GM12864 (cell line): Measurements from ENCODE around the gene FMNL2.

Experiments
- DNase-seq: peaks from one replicate; pipeline ENCODE4 v3.0.0-alpha.2; 2011; ENCODE audit warnings: low read depth
- H3K4me3 ChIP-seq: 2 replicates; pipeline ENCODE4 v1.5.1; 2011; ENCODE audit warnings: mild to moderate bottlenecking, low read depth, low read length, control low read depth
- TF ChIP-seq, protein P1 (sequence below): IDR thresholded peaks from 2 replicates; pipeline ENCODE4 v1.5.1; 2011; ENCODE audit warnings: low read depth, mild to moderate bottlenecking, moderate library complexity, low read length, control low read depth, inconsistent platforms; ENCODE audit errors: missing control alignments

FMNL2 gene

DNA sequence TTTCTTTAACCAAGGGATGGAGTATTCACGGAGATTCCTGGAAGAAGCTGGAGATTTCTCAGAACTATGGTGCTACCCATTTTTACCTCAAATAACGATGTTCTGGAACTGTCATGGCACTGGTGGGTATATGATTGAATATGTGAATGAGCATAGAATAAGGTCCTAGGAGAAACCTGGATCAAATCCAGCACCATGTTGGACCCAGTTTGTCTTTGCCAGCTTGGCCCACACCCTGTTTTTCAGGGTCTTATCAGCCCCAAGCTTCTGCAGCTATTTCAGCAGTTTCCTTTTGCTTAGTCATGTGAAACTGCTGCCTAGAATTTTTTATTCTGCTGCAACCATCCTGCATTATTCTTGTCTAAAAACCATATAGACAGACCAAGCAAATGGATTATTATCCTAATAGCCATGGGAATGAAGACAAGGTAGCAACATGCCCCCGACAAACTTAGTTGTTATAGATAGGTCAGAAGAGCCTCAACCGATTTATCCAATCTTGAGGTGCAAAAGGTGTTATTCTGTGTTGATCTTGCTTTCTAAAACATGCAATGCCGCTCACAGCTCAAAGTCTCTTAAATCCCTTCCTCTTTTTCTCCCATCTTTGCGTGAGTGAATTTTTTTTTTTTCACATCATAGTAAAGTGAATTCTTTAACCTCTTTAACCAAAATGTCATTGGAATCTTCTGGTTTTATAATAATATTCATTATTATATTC is 248.7 kb downstream of the FMNL2 start:
- DNase-seq: no peak
- H3K4me3 ChIP-seq: no peak overlapping the region
- TF ChIP-seq, protein P1, sequence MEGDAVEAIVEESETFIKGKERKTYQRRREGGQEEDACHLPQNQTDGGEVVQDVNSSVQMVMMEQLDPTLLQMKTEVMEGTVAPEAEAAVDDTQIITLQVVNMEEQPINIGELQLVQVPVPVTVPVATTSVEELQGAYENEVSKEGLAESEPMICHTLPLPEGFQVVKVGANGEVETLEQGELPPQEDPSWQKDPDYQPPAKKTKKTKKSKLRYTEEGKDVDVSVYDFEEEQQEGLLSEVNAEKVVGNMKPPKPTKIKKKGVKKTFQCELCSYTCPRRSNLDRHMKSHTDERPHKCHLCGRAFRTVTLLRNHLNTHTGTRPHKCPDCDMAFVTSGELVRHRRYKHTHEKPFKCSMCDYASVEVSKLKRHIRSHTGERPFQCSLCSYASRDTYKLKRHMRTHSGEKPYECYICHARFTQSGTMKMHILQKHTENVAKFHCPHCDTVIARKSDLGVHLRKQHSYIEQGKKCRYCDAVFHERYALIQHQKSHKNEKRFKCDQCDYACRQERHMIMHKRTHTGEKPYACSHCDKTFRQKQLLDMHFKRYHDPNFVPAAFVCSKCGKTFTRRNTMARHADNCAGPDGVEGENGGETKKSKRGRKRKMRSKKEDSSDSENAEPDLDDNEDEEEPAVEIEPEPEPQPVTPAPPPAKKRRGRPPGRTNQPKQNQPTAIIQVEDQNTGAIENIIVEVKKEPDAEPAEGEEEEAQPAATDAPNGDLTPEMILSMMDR: no peak

DNA sequence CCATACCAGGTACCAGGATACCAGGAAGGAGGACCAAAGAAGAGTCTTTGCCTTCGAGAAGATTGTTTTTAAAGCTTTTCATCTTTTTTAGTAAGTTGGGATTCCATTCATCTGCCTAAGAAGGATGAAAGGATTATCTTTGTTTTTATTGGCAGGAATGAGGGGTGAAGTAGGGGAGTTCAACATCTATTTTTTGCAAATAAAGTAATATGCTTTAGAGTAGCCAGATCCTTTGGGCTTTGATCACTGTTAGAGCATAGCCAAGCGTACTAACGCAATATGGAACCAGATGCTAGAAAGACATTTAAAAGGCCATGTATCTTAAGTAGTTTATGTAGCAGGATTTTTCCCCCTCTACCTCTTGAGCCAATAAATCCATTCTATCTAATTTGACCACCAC is 249.3 kb downstream of the FMNL2 start:
- no peak overlapping the region for H3K4me3 ChIP-seq

DNA sequence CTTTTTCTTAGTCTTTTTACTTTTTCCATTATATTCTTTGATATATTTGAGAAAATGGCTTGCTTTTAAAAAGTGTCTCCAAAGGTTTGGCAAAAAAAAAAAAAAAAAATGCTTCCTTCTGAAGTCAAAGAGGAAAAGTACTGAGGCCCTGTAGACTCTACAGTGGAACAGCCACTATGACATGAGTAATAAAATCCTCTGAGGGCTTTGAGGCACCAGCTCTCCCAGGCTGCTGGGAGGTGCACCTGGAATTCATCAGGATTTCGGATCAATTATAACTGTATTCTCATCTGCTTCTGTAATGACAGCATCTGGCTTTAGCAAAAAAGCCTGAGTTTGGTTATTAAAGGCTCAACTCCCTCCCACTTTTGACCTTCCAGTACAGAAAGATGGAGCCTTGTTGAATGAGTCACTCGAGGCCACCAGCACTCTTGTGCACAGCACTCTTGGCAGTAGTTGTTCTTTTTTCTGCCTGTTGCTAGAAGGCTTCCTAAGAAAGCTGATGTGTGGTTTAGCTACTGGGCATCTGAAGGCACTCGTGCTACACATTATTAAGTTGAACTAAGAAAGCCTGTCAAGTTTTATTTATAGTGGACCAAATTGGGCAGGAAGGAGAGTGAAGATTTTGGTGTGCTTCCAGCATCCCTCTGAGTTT is 251.0 kb downstream of the FMNL2 start:
- TF ChIP-seq, protein P1: no peak
- no peak for DNase-seq
- no peak overlapping the region for H3K4me3 ChIP-seq

More for the DNA sequence above, 249.3 kb downstream of the FMNL2 start:
- TF ChIP-seq, protein P1: no peak
- no peak for DNase-seq

DNA sequence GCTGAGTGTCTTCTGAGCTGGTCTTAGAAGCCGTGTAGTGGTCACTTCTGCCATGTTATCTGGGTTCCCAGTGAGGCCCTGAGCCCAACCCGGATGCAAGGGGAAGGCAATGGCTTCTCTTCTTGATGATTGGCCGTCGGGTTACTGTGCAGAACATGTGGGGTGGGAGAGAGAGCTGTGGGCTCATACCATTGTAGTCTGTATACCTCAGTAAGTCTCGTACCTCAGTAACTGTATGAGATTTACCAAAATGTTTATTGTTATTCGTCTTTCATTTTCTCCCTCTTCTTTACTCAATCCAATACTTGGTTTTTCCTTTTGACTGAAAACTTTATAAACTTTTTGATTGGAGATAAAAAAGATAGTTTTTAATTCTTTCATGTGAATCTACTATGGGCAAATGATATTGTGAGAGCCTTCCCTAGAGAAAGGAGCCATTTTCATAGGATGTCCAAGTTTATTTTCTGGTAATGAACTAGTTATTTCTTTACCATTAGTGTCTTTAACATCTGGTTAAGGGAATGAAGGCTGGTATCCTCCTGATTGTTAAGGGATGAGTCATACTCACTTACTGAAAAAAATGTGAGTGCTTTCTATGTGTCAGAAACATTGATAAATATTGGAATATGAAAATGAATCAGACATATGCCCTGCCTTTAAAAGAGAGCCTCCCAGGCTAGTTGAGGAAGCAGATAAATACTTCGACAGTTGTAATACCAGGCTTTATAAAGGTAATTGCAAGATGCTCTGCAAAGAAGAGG is 252.4 kb downstream of the FMNL2 start:
- TF ChIP-seq, protein P1: no peak
- no peak for DNase-seq
- no peak overlapping the region for H3K4me3 ChIP-seq

DNA sequence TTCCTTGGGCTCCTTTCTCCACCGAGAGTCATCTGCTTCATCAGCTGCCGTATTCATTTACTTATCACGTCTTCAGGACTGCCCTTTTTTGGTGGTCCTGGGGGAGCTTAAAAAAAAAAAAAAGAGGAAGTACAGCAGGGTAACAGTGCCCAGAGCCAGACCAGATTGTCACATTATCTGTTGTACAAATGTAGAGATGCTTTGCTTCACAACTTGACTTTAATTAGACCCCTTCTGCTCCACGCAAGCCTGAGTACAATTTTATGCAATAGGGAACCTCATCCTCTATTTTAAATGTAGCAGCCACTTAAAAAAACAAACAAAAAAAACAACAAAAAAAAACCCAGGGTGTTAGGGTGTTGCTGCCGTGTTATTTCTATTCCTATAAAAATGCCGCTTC is 254.0 kb downstream of the FMNL2 start:
- TF ChIP-seq, protein P1: no peak
- H3K4me3 ChIP-seq: no peak overlapping the region
- DNase-seq: no peak

DNA sequence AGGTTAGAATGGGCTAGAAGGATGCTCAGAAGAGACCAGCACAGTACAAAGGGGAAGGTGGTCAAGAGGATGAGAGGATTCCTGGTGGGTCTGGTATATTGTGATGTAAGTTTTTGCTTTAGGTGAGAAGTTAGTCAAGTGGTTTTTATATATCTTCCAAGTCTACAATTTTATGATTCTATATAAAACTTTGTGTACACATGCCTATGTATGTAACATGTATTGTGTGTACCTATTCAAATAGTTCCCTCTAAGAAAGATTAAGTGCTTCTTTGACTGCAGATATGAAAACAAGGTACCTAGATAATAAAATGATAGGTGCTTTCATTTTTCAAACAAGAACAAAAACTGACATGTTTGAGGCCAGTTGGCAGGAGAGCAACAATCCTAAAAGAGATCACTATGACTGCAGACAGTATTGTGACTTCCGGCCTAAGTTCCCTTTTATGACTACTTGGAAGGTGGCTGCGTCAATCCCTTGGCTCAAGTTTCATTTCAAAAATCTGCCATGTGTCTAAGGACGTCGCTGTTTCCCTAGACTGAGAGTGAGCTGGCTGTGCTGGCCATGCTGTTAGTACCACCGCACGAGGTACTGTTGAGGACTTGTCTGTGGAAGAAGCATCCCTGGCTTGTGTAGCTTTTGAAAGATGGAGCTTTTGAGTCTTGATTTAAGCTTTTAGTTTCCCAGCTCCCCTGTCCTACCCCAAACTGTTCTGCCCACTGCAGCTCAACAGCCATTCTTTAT is 259.2 kb downstream of the FMNL2 start:
- TF ChIP-seq, protein P1: no peak
- DNase-seq: peak; percentile 57

More for the DNA sequence above, 259.2 kb downstream of the FMNL2 start:
- H3K4me3 ChIP-seq: no peak overlapping the region
